HG02571 (cell line): Measurements from ENCODE around the gene SMARCC1.

Source experiments
- ATAC-seq: cut with Tn5 transposase; IDR thresholded peaks from one replicate; pipeline ENCODE4 v1.9.1; 2021; ENCODE audit warnings: mild to moderate bottlenecking, moderate library complexity; ENCODE audit not compliant: unreplicated experiment

The SMARCC1 gene

GRCh38 chr3:47565734-47566550 is 215.8 kb downstream of the SMARCC1 start:
- ATAC-seq, result no peak

- no peak for ATAC-seq
Observed at GRCh38 chr3:47556351-47556750, 225.3 kb downstream of the SMARCC1 start.

- ATAC-seq, result no peak
Observed at GRCh38 chr3:47554335-47554734, 227.4 kb downstream of the SMARCC1 start.

- no peak for ATAC-seq
Observed at GRCh38 chr3:47553407-47553806, 228.3 kb downstream of the SMARCC1 start.

- ATAC-seq, result no peak
Observed at GRCh38 chr3:47542471-47543173, 239.1 kb downstream of the SMARCC1 start.

- no peak for ATAC-seq
Observed at GRCh38 chr3:47541583-47542108, 240.0 kb downstream of the SMARCC1 start.

- no peak for ATAC-seq
Observed at GRCh38 chr3:47540281-47540680, 241.4 kb downstream of the SMARCC1 start.

GRCh38 chr3:47536967-47537366 is 244.7 kb downstream of the SMARCC1 start:
- ATAC-seq, result no peak

- no peak for ATAC-seq
Observed at GRCh38 chr3:47536221-47536891, 245.3 kb downstream of the SMARCC1 start.
